GM10266 (cell line): ENCODE data around the gene GLI3.
"Not testable (repeated sequence)": the region's sequence is repeated elsewhere in the genome, so short reads cannot be mapped to it uniquely, and the experiment has no call there.

Source experiments
- DNase-seq: peaks from one replicate; pipeline ENCODE4 v3.0.0; 2012; ENCODE audit errors: extremely low spot score
- CTCF ChIP-seq: IDR thresholded peaks from 2 replicates; pipeline ENCODE4 v1.5.1; 2012; ENCODE audit warnings: mild to moderate bottlenecking, low read depth; ENCODE audit not compliant: control insufficient read depth, insufficient read depth; ENCODE audit errors: missing control alignments

The GLI3 gene

DNA sequence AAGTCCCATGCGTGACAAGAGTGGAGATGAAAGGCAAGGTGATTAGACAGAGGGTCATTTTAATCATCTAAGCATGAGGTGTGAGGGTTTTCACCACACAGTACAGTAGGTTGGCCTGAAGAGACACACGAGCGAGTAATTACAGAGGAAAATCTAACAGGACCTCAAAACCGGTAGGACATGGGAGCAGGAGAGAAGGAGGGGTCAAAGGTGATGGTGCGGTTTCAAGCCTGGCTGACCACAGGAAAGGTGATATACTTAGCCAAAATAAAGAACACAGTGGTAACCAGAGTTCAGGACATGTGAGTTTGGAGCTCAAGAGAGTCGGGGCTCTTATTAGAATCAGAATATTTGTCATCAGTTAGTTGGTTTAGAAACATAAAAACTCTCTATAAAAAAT lies 20.0 kb downstream of the GLI3 start:
- TF ChIP-seq CTCF = no peak
- DNase-seq = no peak

GRCh38 chr7:42214060-42214679 lies 22.8 kb downstream of the GLI3 start:
- no peak for TF ChIP-seq CTCF
- no peak for DNase-seq

DNA sequence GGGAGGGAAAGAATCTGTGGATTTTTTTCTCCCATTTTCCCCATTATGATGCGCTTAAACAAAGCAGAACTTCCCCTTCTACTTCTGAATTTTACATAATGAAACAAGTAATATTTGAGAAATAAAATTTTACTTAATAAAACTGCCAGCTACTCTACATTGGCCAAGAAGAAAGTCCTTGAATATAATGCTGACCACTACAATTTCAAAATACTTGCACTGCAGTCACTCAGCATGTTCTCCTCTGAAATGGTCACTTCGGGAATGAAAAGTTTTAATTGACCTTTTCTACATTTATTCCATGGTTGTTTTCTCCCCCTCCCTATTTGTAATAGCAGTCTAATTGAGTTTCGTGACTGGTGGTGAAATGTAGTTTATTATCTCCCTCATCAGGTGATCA lies 23.9 kb downstream of the GLI3 start:
- no peak for DNase-seq
- TF ChIP-seq CTCF = no peak

DNA sequence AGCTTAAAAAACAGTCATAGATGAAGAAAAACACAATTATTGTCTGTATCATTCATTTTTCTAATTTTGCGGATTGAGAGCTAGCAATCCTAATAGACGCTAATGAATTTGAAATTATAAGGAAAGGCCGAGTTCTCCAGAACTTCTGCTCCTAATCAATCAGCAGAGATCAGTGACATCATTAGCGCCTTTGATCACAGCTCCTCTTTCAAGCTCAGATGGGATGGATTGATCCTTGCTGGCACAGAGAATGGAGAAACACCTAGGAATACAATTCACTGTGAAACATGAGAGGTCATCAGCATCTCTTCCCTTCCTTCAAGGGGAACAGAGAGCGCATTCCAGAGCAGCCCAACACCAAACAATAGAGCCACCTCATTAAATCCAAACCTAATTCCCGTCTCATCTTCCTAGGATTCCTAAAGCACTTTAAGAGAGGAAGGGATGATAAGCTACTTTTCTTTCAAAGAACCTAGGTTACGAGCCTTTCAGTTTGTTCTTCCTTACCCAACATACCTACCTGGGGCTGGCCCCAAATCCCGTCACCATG lies 24.4 kb downstream of the GLI3 start:
- DNase-seq = no peak
- no peak for TF ChIP-seq CTCF

DNA sequence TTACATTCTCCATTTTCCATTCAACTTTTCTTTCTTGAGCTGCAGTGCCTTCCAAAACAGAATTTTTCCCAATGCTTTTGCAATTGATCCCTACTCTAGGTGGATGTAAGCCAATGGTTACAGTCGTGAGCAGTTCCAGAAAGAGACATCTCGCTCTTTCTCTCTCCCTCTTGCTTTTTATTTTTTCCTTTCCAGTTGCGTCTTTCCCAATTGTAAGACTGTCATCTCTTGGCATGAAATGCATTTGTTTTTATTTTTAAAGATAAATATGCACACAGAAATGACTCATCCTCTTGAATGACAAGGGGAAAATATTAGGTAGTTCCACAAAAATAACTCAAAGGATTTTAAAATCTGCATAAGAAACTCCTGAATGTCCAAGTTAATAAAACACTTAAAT lies 25.1 kb downstream of the GLI3 start:
- no peak for TF ChIP-seq CTCF
- no peak for DNase-seq

DNA sequence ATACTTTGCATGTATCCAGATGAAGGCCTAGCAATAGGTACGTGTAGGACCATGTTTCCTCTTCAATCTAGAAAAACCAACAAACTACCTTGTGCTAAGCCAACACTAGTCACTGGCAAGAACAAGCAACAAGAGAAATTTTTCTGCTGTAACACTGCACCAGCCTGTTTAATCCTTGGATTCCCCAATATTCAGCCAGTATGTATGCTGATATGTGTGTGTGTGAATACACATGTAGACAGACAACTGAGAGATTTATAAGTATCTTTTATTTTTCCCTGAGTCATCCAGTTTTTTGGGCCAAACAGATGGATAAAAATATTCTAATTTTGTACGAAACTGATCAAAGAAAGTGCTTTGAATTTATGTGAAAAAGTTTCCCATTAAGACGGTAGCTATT lies 26.2 kb downstream of the GLI3 start:
- DNase-seq = no peak
- no peak for TF ChIP-seq CTCF

GRCh38 chr7:42210333-42210732 lies 26.7 kb downstream of the GLI3 start:
- no peak for TF ChIP-seq CTCF
- no peak for DNase-seq

DNA sequence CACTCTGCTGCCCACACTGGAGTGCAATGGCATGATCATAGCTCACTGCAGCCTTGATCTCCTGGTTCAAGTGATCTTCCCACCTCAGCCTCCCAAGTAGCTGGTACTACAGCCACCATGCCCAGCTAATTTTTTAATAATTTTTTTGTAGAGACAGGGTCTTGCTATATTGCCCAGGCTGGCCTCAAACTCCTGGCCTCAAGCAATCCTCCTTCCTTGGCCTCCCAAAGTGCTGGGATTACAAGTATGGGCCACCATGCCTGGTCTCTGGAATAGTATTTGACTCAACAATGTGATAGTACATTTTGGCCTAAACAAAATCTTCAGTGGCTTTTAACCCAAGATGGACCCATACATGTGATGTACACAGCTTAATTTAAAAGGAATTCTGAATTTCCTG lies 27.9 kb downstream of the GLI3 start:
- not testable (repeated sequence) for DNase-seq
